Measurements from ENCODE around the gene ITGAD. TPM values are rescaled to one million over a fixed set of nuclear protein-coding genes. Genes with fewer than 3 reads are reported as not detected.
"Not testable (repeated sequence)": the region's sequence is repeated elsewhere in the genome, so short reads cannot be mapped to it uniquely, and the experiment has no call there.

Gene ITGAD
- total RNA-seq, 1 donor from 2014 or later: not detected

GRCh38 chr16:31428638-31429247 lies 35.6 kb downstream of the ITGAD start:
- no peak for DNase-seq (ENCODE audit: extremely low read depth, low read depth, low spot score)

GRCh38 chr16:31429314-31429713 lies 36.2 kb downstream of the ITGAD start:
- no peak for DNase-seq (ENCODE audit: extremely low read depth, low read depth, low spot score)

- no peak for DNase-seq (ENCODE audit: extremely low read depth, low read depth, low spot score)
These were observed 36.7 kb downstream of the ITGAD start for GRCh38 chr16:31429796-31430195.

DNA sequence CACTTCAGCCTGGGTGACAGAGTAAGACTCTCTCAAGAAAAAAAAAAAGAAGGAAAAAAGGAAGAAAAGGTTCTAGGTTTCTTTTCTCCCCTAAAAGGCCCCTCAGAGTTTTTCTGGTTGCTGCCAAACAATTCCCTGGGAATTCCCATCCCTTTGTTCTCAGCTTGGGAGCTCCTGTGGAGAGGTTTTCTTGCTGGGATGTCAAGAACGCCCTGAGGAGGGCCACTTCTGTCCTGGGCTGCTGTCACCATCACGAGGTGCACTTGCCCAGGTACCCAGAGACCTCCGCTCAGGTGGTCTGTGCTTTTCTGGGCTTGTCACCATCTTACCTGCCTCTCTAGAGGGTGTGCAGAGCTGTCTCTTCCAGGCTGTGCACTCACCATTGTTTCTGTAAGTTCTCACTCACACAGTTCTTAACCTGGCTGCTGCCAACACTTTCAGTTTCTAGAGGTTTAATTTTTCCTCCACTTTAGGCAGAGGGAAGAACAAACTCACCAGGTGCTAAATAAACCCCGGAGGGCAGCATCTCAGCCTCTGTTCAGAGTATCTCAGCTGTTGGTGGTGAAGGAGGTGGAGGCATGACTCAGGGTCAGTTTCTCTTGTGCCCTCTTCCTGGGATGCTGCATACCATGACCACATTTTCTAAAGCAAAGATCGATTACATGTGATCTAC lies 37.4 kb downstream of the ITGAD start:
- DNase-seq (ENCODE audit: extremely low read depth, low read depth, low spot score): no peak

- no peak for DNase-seq (ENCODE audit: extremely low read depth, low read depth, low spot score)
These were observed 42.4 kb downstream of the ITGAD start for GRCh38 chr16:31435341-31436220.

GRCh38 chr16:31436221-31437045 lies 43.3 kb downstream of the ITGAD start:
- DNase-seq (ENCODE audit: extremely low read depth, low read depth, low spot score): no peak

GRCh38 chr16:31438414-31438813 lies 45.3 kb downstream of the ITGAD start:
- no peak for DNase-seq (ENCODE audit: extremely low read depth, low read depth, low spot score)

- DNase-seq (ENCODE audit: extremely low read depth, low read depth, low spot score): not testable (repeated sequence)
These were observed 45.9 kb downstream of the ITGAD start for GRCh38 chr16:31439023-31439422.

DNA sequence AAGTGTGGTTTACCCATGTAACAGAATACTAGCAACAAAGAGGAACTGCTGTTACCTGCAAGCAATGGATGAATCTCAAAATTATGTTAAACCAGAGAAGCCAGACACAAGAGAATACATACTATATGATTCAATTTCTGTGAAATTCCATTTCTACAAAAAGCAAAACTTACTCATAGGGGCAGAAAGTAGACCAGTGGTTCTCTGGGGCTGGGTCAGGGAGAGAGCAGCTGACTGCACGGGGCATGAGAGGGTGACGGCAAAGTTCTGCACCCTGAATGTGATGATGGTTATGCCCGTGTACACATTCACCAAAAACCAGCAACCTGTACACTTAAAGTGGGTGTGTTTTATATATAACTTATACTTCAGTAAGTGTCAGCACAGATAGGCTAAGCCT lies 46.4 kb downstream of the ITGAD start:
- DNase-seq (ENCODE audit: extremely low read depth, low read depth, low spot score): no peak

- no peak for DNase-seq (ENCODE audit: extremely low read depth, low read depth, low spot score)
These were observed 47.5 kb downstream of the ITGAD start for GRCh38 chr16:31440516-31441184.

DNA sequence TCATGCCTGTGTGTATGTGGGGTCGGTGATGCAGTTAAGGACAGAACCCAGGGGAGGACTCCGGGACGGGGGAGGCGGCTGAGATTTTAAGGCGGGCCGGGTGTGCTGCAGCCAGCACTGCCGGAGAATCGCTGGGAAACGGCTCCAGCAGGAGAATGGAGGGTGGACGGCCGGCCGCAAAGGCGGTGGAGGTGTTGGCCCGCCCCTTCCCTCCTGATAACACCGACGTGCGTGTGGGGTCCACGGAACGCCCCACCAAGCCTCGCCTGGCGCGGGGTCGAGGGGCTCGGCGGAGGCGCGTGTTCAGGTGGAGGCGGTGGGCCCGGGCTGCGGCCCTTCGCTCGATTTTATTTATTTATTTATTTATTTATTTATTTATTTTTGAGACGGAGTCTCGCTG lies 48.8 kb downstream of the ITGAD start:
- no peak for DNase-seq (ENCODE audit: extremely low read depth, low read depth, low spot score)

GRCh38 chr16:31445931-31446330 lies 52.8 kb downstream of the ITGAD start:
- DNase-seq (ENCODE audit: extremely low read depth, low read depth, low spot score): not testable (repeated sequence)

GRCh38 chr16:31451201-31451600 lies 58.1 kb downstream of the ITGAD start:
- DNase-seq (ENCODE audit: extremely low read depth, low read depth, low spot score): no peak

DNA sequence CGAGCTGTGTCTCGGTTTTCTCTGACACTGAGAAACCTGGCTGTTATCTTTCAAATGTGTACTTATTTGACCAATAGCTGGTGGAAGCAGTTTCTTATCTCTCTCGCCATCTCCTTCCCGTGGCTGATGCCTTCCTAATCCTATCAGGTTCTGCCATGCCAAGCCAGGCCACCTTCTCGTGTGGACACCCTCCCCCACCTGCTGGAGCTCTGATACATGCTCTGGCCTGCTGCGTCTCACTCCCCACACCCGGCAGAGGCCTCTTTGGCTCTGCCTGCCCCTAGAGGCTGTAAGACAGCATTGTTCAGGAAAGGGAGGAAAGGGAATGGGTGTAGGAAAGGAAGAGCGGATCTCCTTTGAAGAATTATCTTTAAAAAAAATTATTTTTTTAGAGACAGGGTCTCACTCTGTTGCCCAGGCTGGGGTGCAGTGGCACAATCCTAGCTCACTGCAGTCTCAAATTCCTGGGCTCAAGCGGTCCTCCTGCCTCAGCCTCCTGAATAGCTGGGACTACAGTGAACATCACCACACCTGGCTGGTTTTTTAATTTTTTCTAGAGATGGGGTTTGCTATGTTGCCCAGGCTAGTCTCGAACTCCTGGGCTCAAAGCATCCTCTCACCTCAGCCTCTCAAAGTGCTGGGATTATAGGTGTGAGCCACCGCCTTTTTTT lies 58.7 kb downstream of the ITGAD start:
- no peak for DNase-seq (ENCODE audit: extremely low read depth, low read depth, low spot score)

DNA sequence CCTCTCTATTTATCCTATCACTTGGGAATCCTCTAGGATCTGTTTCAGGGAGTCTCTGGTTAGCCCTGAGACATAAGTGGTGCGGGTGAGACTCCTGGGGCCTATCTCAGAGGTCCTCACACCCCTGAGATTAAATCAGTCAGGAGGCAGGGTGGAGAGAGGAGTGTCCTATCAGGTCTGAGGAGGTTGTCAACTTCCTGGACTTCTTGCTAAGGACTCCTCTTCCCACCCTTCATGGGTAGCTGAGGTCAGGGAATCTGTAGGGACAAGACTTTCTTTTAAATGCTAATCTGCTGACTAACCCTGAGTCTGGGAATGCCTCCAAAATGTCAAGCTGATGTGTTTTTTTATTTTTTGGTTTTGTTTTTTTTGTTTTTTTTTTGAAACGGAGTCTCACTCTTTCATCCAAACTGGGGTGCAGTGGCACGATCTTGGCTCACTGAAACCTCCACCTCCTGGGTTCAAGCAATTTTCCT lies 59.5 kb downstream of the ITGAD start:
- DNase-seq (ENCODE audit: extremely low read depth, low read depth, low spot score): no peak

- DNase-seq (ENCODE audit: extremely low read depth, low read depth, low spot score): no peak
These were observed 60.4 kb downstream of the ITGAD start for GRCh38 chr16:31453255-31454204.

GRCh38 chr16:31455601-31456314 lies 62.6 kb downstream of the ITGAD start:
- DNase-seq (ENCODE audit: extremely low read depth, low read depth, low spot score): no peak

DNA sequence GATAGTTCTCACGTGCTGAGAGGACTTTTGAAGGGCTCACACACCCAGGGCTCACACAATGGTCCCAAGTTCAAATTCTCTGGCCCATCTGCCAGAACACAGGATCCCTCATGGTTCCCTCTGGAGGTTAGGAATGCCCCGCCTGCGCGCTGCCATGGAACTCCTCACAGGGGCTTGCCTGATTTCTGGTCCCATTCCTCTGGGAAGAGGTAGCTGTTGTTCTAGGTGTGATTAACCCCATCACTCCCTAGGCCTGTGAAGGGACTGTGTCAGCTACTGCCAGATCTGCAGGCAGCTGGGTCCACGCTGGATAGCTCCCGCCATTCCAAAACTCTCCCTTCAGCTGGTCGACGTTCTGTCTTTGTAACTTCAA lies 63.8 kb downstream of the ITGAD start:
- no peak for DNase-seq (ENCODE audit: extremely low read depth, low read depth, low spot score)

Data from glomerular endothelial cell (primary cell).